Raji (cell line): ENCODE measurements around the gene EEF1A1.

Experiments used
- POLR2A ChIP-seq: IDR thresholded peaks from 2 replicates; pipeline ENCODE4 v1.6.1; 2011; ENCODE audit warnings: low read depth, low read length, control low read depth; ENCODE audit not compliant: insufficient read depth

The EEF1A1 gene

DNA sequence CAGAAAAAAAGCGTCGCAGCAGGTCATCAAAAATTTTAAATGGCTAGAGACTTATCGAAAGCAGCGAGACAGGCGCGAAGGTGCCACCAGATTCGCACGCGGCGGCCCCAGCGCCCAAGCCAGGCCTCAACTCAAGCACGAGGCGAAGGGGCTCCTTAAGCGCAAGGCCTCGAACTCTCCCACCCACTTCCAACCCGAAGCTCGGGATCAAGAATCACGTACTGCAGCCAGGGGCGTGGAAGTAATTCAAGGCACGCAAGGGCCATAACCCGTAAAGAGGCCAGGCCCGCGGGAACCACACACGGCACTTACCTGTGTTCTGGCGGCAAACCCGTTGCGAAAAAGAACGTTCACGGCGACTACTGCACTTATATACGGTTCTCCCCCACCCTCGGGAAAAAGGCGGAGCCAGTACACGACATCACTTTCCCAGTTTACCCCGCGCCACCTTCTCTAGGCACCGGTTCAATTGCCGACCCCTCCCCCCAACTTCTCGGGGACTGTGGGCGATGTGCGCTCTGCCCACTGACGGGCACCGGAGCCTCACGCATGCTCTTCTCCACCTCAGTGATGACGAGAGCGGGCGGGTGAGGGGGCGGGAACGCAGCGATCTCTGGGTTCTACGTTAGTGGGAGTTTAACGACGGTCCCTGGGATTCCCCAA, at the start of gene EEF1A1:
TSS of gene EEF1A1 (minus strand) at position 345 of the 663 bp plus-strand sequence. CDS start 1,006 bp downstream, outside the sequence.
- TF ChIP-seq POLR2A: no peak

DNA sequence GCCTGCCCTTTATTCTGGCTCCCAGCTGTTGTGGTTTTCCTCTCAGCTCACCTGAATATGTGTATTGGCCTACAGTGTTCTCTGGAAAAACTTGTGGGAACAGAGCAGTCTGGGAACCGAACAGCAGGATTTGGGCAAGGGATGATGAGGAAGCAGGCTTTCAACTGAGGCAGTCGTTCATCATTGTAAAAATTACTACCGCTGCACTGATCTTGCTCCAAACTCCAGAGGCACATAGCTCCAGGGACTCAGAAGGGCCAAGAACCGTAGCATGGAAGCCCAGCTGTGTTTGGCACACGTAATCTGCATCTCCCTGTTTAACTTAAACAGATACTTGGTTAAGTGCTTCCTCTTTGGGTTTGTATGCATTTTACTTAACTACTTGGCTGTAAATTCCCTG, 48.3 kb upstream of the EEF1A1 start:
- no peak for TF ChIP-seq POLR2A

DNA sequence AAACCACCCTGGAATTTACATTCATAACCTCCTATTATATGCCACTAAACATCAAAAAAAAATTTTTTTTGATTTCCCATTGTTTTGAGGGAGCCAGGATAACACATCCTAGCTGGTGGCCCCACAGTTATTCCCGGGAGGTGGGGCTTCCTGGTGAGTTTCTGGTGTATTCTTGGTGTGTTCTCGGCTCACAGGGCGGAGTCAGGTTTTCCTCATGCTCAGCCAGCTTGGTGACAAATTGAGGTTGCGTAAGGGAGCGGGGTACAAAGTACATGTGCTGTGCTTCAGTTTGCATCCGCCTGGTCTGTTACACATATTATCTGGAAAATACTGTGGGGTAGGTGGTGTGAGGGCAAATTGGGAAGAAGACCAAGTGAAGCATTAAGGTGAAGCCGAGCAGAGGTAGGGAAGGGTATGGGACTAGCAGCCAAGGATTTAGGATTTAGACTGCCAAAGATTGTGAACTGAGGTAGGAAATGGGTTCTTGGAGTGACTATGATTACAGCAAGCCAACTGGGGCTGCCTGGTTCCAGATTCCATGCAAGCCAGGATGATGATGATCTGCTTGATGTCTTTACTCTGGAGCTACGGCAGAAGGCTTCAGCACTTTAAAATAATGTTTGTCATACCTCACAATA, 46.2 kb upstream of the EEF1A1 start:
- no peak for TF ChIP-seq POLR2A

DNA sequence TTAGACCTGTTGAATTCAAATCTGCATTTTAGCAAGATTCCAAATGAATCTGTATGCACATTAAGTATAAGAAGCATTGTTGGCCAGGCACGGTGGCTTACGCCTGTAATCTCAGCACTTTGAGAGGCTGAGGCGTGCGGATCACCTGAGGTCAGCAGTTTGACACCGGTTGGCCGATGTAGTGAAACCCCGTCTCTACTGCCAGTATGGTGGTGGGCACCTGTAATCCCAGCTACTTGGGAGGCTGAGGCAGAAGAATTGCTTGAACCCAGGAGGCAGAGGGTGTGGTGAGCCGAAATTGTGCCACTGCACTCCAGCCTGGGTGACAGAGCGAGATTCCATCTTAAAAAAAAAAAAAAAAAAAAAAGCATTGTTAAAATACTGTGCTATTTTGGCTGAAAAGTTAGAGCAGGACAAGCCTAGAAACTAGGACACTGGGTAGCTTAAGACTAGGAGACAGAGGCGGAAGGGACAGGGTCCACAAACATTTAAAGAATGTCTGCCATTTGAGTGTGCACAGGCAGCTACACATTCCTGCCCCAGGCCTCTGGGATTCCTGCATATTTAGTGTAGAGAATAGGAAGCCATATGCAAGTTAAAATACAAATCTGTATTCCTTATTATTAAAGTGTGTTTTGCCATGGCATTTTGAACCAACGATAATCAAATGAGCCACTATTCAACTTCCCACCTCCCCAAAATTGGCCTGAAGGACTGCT, 45.1 kb upstream of the EEF1A1 start:
- no peak for TF ChIP-seq POLR2A

DNA sequence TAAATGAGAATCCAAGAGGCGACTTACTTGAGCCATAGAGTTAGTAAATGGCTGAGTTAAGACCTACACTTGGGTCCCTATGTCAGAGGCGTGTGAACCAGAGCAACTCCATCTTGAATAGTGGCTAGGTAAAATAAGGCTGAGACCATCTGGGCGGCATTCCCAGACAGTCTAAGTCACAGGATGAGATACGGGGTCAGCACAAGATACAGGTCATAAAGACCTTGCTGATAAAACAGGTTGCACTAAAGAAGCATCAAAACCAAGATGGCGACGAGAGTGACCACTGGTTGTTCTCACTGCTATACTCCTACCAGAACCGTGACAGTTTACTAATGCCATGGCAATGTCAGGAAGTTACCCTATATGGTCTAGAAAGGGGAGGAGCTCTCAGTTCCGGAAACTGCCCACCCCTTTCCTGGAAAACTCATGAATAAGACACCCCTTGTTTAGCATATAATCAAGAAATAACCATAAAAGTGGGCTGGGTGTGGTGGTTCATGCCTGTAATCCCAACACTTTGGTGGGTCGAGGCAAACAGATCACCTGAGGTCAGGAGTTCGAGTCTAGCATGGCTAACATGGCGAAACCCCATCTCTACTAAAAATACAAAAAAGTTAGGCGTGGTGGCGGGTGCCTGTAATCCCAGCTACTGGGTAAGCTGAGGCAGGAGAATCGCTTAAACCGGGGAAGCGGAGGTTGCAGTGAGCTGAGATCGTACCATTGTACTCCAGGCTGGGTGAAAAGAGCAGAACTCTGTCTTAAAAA, 43.9 kb upstream of the EEF1A1 start:
- TF ChIP-seq POLR2A: no peak

DNA sequence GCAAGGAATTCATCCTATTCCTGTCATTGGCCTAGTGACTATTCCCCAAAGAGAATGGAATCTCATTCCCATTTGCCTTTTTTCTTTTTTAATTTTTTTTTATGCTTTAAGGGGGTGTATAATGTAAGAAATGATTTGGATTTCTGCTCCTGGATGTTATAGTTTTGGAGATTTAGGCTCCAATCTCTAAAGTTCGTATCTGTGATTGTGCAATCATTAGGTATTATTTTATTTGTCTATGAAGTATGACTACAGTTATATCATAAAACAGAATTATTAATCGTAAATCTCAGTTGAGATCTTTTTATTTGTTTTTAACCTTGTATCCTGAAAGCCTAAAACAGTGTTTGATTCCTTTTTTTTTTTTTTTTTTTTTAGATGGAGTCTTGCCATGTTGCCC, 41.7 kb upstream of the EEF1A1 start:
- no peak for TF ChIP-seq POLR2A

DNA sequence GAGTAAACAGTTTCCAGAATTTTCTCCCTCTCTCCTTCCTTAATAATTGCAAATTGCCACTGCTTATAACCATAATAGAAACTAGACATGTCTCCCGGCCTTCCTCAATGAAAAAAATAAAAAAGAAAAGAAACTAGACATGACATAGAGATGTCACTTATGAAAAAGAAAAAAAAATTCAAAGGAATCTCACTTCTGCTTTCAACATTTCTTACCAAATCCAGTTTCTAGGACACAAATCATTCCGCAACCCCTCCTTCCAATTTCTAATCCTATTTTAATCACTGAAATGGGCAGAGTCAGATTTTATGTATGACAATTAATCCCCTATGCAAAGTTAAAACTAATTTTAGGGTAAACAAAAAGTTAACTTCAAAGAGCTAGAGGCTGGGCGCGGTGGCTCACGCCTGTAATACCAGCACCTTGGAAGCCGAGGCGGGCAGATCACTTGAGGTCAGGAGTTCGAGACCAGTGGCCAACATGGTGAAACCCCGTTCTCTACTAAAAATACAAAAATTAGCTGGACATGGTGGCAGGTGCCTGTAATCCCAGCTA, 40.1 kb upstream of the EEF1A1 start:
- no peak for TF ChIP-seq POLR2A

DNA sequence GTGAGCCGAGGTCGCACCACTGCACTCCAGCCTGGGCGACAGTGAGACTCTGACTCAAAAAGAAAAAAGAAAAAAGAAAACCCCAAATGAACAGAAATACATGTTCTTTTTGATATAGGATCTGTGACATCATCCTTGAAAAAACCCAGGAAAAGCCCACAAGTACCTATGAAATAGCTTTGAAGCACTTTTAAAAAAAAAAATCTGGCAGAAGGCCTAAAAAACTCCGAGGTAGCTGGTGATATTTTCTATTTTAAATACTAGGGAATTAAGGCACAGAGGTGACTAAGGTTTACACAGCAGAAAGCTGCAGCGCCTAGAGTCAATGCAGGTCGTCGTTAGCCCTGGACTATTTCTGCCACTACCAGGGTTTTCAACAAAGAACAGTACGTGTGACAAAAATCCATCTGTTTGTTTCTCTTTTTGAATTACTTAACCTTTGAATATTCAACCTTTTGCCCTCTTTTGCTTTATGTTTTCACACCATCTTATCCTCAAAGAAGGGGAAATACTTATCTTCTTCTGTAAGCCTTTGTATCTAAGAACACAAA, 39.4 kb upstream of the EEF1A1 start:
- no peak for TF ChIP-seq POLR2A

DNA sequence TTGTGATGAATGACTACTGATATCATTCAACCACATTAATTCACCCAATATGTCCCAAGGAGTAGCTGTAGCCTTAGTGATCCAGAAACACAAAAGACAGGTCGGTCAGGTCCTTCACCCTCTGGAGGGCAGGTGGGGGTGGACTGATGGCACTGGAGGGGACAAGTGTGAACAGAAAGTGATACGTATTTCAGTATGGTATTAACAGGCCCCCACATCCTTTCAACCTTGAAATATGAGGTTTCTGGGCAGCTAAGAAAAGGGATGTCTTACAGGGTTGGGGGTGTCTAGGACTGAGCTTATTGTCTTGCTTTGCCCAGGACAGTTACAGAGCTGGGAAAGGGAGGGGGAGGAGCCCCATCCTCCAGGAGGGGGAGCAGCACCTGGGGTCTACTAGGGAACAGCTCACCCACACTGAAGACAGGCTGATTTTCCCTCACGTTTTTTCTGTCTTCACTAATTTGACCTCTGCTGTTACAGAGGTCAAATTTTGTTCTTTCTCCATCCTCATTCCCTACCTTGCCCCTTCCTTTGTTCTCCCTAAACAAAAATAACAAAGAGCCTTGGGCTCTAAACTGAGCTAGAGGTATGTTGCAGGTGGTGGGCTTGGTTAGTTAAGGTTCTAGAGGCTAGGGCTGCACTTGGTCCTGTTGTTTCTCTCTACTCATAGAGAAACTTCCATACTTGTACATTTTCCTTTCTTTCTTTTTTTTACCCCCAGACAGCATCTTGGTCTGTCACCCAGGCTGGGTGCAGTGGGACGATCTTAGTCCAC, 38.0 kb upstream of the EEF1A1 start:
- TF ChIP-seq POLR2A: no peak

DNA sequence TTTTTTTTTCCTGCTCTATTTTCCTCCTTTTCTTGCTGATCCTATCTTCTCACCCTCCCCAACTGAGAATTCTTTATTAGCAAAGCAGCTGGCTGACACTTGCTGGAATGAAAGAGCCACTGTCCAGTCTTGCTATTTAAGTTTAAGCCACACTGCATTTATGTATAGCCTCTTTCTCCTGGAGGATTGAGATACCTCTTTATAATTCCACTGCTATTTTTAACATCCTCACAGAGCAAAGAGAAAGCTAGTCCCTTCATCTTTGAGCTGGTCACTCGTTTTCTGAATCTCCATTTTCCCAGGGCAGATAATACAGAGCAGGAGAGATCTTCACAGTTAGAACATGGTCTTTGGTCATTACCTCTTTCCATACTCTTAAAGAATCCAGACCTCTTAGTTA, 36.0 kb upstream of the EEF1A1 start:
- no peak for TF ChIP-seq POLR2A

DNA sequence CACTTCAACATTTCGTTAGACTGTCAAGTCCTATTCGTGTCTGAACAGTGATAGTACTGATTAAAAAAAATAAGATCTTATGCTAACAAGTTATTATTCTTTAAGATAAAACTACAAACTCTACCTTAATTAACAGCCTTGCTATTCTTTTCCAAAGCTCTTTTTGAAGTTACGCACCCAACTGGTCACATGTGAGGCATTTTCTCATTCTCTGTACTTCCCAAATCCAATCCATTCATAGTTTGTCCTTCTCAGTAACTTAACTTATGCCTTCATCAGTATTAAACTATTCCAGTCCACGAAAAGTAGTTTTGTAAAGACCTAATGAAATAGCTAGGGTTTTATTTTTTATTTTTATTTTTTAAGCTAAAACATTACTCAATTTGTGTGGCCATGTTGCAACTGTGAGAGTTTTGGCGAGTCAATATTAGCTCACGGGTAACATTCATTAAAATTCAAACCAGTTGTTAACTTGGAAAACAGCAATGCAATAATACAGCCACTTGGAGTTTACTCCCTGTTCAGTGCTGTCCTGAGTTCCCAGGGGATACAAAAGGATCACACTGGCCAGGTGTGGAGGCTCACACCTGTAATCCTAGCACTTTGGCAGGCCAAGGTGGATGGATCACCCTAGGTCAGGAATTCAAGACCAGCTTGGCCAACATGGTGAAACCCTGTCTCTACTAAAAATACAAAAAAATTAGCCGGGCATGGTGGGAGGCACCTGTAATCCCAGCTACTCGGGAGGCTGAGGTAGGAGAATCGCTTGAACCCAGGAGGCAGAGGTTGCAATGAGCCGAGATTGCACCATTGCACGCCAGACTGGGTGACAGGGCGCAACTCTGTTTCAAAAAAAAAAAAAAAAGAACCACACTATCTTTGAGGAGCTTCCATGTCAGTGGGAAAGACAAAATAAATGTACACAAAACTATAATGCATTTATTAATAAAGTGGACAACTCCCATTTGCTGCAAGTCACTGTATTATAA, 27.9 kb upstream of the EEF1A1 start:
- TF ChIP-seq POLR2A: no peak

DNA sequence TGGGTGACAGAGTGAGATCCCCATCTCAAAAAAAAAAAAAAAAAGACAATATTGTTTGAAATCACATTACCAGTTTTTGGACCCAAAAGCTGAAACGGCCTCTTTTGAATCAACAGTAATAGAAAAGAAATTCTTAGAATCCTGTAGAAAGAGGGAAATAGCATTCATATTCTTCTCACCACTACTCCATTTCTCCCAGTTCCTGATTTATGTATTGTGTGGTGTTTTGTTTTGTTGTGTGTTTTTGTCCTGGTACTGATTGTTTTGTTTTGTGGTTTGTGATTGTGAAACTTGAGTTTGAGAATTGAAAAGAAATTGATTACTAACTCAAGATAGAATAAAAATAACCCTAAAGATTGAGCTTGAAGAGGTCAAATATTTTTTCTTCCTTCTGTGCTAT, 26.2 kb upstream of the EEF1A1 start:
- no peak for TF ChIP-seq POLR2A

DNA sequence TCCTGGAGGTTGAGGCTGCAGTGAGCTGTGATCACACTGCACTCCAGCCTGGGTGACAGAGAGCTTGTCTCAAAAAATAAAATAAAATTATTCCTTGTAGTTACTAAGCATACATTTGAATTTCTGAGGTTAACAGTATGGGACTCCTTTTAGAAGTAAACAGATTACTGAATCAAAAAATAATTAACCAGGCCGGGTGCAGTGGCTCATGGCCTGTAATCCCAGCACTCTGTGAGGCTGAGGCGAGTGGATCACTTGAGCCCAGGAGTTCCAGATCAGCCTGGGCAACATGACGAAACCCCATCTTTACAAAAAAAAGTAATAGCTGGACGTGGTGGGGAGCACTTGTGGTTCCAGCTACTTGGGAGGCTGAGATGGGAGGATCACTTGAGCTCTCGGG, 22.1 kb upstream of the EEF1A1 start:
- no peak for TF ChIP-seq POLR2A

DNA sequence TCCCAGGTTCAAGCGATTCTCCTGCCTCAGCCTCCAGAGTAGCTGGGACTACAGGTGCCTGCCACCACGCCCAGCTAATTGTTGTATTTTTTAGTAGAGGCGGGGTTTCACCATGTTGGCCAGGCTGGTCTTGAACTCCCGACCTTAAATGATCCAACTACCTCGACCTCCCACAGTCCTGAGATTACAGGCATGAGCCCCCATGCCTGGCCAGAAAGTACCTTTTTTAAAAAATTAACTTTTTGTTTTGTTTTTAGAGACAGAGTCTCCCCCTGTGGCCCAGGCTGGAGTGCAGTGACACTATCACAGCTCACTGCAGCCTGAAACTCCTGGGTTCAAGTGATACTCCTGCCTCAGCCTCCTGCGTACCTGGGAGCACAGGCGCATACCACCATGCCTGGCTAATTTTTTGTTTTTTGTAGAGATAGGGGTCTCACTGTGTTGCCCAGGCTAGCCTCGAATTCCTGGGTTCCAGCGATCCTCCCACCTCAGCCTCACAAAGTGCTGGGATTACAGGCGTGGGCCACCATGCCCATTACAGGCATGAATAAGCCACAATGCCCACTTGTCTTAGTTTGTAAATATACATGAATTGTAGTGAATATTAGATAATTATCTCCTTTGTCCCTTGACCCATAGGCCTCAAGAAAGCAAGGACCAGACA, 17.4 kb upstream of the EEF1A1 start:
- no peak for TF ChIP-seq POLR2A
